ENCODE measurements around the gene AVPR2.

Gene AVPR2

GRCh38 chrX:153913211-153913610, 8.7 kb downstream of the AVPR2 start:
- no peak overlapping the region for H3K4me3 ChIP-seq (ENCODE audit: low read depth, low read length)
- TF ChIP-seq POLR2A (IDR thresholded peaks at IDR 0.05; ENCODE audit: extremely low read depth, insufficient read length) (no peak), MYC (IDR thresholded peaks at IDR 0.05; ENCODE audit: low read depth, low read length) (no peak), CTCF (IDR thresholded peaks at IDR 0.05; ENCODE audit: low read depth, low read length) (no peak), MAX (IDR thresholded peaks at IDR 0.05; ENCODE audit: low read depth, low read length) (no peak)
- no peak for DNase-seq (ENCODE audit: low read depth)

- H3K4me3 ChIP-seq (ENCODE audit: low read depth, low read length): no peak overlapping the region
- TF ChIP-seq MAX (IDR thresholded peaks at IDR 0.05; ENCODE audit: low read depth, low read length) (no peak), POLR2A (IDR thresholded peaks at IDR 0.05; ENCODE audit: extremely low read depth, insufficient read length) (no peak), CTCF (IDR thresholded peaks at IDR 0.05; ENCODE audit: low read depth, low read length) (no peak), MYC (IDR thresholded peaks at IDR 0.05; ENCODE audit: low read depth, low read length) (no peak)
- no peak for DNase-seq (ENCODE audit: low read depth)
Observed at GRCh38 chrX:153913701-153914100, 9.2 kb downstream of the AVPR2 start.

- H3K4me3 ChIP-seq (ENCODE audit: low read depth, low read length): no peak overlapping the region
- no peak for TF ChIP-seq CTCF (IDR thresholded peaks at IDR 0.05; ENCODE audit: low read depth, low read length)
- no peak for TF ChIP-seq MAX (IDR thresholded peaks at IDR 0.05; ENCODE audit: low read depth, low read length)
- no peak for TF ChIP-seq POLR2A (IDR thresholded peaks at IDR 0.05; ENCODE audit: extremely low read depth, insufficient read length)
- TF ChIP-seq MYC (IDR thresholded peaks at IDR 0.05; ENCODE audit: low read depth, low read length): no peak
- DNase-seq (ENCODE audit: low read depth): no peak
Observed at GRCh38 chrX:153917869-153918268, 13.4 kb downstream of the AVPR2 start.

- no peak overlapping the region for H3K4me3 ChIP-seq (ENCODE audit: low read depth, low read length)
- TF ChIP-seq MYC (IDR thresholded peaks at IDR 0.05; ENCODE audit: low read depth, low read length) (no peak), MAX (IDR thresholded peaks at IDR 0.05; ENCODE audit: low read depth, low read length) (no peak), POLR2A (IDR thresholded peaks at IDR 0.05; ENCODE audit: extremely low read depth, insufficient read length) (no peak), CTCF (IDR thresholded peaks at IDR 0.05; ENCODE audit: low read depth, low read length) (no peak)
- no peak for DNase-seq (ENCODE audit: low read depth)
Observed at GRCh38 chrX:153919281-153919680, 14.8 kb downstream of the AVPR2 start.

- TF ChIP-seq MAX (IDR thresholded peaks at IDR 0.05; ENCODE audit: low read depth, low read length): no peak
- no peak for TF ChIP-seq POLR2A (IDR thresholded peaks at IDR 0.05; ENCODE audit: extremely low read depth, insufficient read length)
- no peak for TF ChIP-seq CTCF (IDR thresholded peaks at IDR 0.05; ENCODE audit: low read depth, low read length)
- no peak for TF ChIP-seq MYC (IDR thresholded peaks at IDR 0.05; ENCODE audit: low read depth, low read length)
- DNase-seq (ENCODE audit: low read depth): no peak
- H3K4me3 ChIP-seq (ENCODE audit: low read depth, low read length): no peak overlapping the region
Observed at GRCh38 chrX:153920546-153920945, 16.1 kb downstream of the AVPR2 start.

GRCh38 chrX:153921070-153921469, 16.6 kb downstream of the AVPR2 start:
- no peak for DNase-seq (ENCODE audit: low read depth)
- no peak overlapping the region for H3K4me3 ChIP-seq (ENCODE audit: low read depth, low read length)
- TF ChIP-seq POLR2A (IDR thresholded peaks at IDR 0.05; ENCODE audit: extremely low read depth, insufficient read length) (no peak), MYC (IDR thresholded peaks at IDR 0.05; ENCODE audit: low read depth, low read length) (no peak), MAX (IDR thresholded peaks at IDR 0.05; ENCODE audit: low read depth, low read length) (no peak), CTCF (IDR thresholded peaks at IDR 0.05; ENCODE audit: low read depth, low read length) (no peak)
